A673 (cell line): Measurements from ENCODE around the gene GRIN3B. TPM values are rescaled to one million over a fixed set of nuclear protein-coding genes. Genes with fewer than 3 reads are reported as not detected.

Source experiments
- BruUV-seq: library from RNA; stranded (reverse); fragments of 400-500 nt; replicated peaks from 2 replicates; lab custom pipeline; 2021; lab: Mats Ljungman, UMichigan
- CTCF ChIA-PET: fragments of 300-600 bp; sonication (Branson Sonifier 250); formaldehyde crosslinking; loops from one replicate; lab custom pipeline; 2022; ENCODE audit warnings: antibody characterized with exemption; lab: Charles Lee
- POLR2A ChIA-PET: fragments of 300-600 bp; sonication (Branson Sonifier 250); formaldehyde crosslinking; loops from one replicate; lab custom pipeline; 2022; ENCODE audit warnings: antibody characterized with exemption; ENCODE audit not compliant: low non-redundant PET; lab: Charles Lee
- DNase-seq: peaks from one replicate; pipeline ENCODE4 v3.0.0-alpha.2; 2015; ENCODE audit warnings: low spot score
- H3K27ac ChIP-seq: fragments of 200-600 bp; sonication (generic); 2 replicates; pipeline ENCODE4 v1.5.1; 2016; ENCODE audit warnings: mixed run types, low read depth, mild to moderate bottlenecking, mixed read lengths, antibody characterized with exemption, low read length; ENCODE audit not compliant: poor library complexity, severe bottlenecking
- H3K27me3 ChIP-seq: fragments of 200-600 bp; sonication (generic); replicated peaks from 2 replicates; pipeline ENCODE4 v1.6.1; 2017; ENCODE audit warnings: mixed run types, low read depth, mild to moderate bottlenecking, mixed read lengths, antibody characterized with exemption, low read length; ENCODE audit not compliant: insufficient read depth, poor library complexity
- H3K36me3 ChIP-seq: fragments of 200-600 bp; sonication (generic); 2 replicates; pipeline ENCODE4 v1.6.1; 2016; ENCODE audit warnings: mixed run types, mild to moderate bottlenecking, mixed read lengths, antibody characterized with exemption, low read length; ENCODE audit not compliant: insufficient read depth, poor library complexity, severe bottlenecking
- H3K4me1 ChIP-seq: fragments of 200-600 bp; sonication (generic); 2 replicates; pipeline ENCODE4 v1.6.1; 2017; ENCODE audit warnings: mixed run types, mild to moderate bottlenecking, mixed read lengths, antibody characterized with exemption, low read length; ENCODE audit not compliant: insufficient read depth, poor library complexity, severe bottlenecking
- H3K4me3 ChIP-seq: fragments of 200-600 bp; sonication (generic); 2 replicates; pipeline ENCODE4 v1.5.1; 2016; ENCODE audit warnings: low read depth, mixed run types, mild to moderate bottlenecking, mixed read lengths, low read length; ENCODE audit not compliant: poor library complexity, severe bottlenecking
- H3K9me3 ChIP-seq: fragments of 200-600 bp; sonication (generic); 2 replicates; pipeline ENCODE4 v1.6.1; 2016; ENCODE audit warnings: mixed run types, low read depth, mild to moderate bottlenecking, mixed read lengths, antibody characterized with exemption, low read length; ENCODE audit not compliant: poor library complexity, severe bottlenecking
- EZH2 ChIP-seq: fragments of 200-600 bp; sonication (generic); IDR thresholded peaks from 2 replicates; pipeline ENCODE4 v1.6.1; 2017; ENCODE audit warnings: borderline replicate concordance, low read depth, mild to moderate bottlenecking, mixed read lengths, antibody characterized with exemption, low read length; ENCODE audit not compliant: poor library complexity, severe bottlenecking
- intact Hi-C: fragments of 100-400 bp; cut with micrococcal nuclease; formaldehyde crosslinking; loops from one replicate; pipeline ENCODE4 v1.10.0; 2022; ENCODE audit not compliant: unreplicated experiment
- total RNA-seq: library from RNA; stranded (reverse); gene quantifications from 2 replicates; pipeline ENCODE4 v1.2.3, GENCODE V29; 2021
- TF ChIP-seq, protein P1 (sequence below): fragments of 300-800, 200-600 bp; sonication (generic); conservative IDR thresholded peaks from 2 replicates; pipeline ENCODE4 v1.5.1; 2017; ENCODE audit warnings: low read depth, mild to moderate bottlenecking, antibody characterized with exemption, low read length, moderate library complexity, mixed read lengths

GRIN3B gene
- total RNA-seq, 1 experiment from 2014 or later = not detected

DNA sequence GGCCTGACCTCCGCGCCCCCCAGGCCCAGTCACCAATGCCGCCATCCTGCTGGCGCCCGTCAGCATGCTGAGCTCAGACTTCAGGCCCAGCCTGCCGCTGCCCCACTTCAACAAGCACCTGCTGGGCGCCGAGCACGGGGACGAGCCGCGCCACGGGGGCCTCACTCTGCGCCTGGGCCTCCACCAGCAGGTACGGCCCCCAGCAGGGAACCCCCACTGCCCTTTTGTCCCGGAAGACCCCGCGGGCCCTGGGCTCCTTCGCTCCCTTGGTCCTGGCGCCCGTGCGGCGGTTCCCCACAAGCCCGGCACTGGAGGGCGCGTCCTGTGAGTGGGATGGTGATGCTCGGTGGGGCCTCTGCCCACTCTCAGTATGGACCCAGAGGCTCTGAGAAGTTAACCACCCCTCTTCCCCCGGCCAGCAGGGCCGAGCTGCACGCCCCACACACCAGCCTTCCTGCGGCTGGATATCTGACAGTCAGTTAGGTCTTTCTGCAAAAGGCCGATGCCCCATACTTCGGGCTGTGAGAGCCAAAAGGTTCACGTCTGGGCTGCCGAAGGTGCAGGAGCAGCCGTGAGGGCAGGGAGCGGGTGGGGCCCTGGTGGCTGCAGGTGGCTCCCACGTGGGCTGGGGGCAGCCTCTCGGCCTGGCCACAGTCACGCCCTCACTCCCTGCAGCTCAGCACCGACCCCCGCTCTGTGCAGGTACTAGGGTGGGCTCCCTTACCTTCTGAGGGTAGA is 8.1 kb upstream of the GRIN3B start:
- Histone ChIP-seq H3K4me3 (no peak overlapping the region), H3K9me3 (no peaks in the 10 kb centered on the region), H3K36me3 (peaks cover 25% of the 10 kb centered on the region), H3K27ac (no peak overlapping the region), H3K4me1 (peaks cover 12% of the 10 kb centered on the region), H3K27me3 (peaks cover 11% of the 10 kb centered on the region)
- TF ChIP-seq, protein P1, sequence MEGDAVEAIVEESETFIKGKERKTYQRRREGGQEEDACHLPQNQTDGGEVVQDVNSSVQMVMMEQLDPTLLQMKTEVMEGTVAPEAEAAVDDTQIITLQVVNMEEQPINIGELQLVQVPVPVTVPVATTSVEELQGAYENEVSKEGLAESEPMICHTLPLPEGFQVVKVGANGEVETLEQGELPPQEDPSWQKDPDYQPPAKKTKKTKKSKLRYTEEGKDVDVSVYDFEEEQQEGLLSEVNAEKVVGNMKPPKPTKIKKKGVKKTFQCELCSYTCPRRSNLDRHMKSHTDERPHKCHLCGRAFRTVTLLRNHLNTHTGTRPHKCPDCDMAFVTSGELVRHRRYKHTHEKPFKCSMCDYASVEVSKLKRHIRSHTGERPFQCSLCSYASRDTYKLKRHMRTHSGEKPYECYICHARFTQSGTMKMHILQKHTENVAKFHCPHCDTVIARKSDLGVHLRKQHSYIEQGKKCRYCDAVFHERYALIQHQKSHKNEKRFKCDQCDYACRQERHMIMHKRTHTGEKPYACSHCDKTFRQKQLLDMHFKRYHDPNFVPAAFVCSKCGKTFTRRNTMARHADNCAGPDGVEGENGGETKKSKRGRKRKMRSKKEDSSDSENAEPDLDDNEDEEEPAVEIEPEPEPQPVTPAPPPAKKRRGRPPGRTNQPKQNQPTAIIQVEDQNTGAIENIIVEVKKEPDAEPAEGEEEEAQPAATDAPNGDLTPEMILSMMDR = no peak
- TF ChIP-seq EZH2 = no peak
- DNase-seq = no peak
- ChIA-PET CTCF (no interaction called here), POLR2A (no interaction called here)
- intact Hi-C loops = no loop called here
- BruUV-seq = no TSS peak

DNA sequence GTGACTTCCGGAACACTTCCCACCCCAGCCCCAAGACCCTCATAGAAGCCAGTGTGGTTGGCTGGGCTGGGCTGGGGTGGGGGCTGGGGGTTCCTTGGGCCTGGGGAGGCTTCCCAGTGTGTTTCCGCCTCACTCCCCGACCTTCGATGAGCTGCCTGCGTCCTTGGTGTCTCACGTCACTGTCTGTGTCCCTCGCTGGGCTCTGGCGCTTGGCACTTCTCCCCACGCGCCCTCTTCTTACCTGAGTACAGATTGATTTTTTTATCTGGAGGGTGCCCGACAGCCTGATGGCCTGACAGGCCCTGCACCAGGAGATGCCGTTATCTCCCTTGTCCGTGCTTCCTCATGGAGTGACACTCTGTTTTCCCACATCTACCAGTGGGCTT is 7.6 kb upstream of the GRIN3B start:
- Histone ChIP-seq H3K4me3 (no peak overlapping the region), H3K36me3 (peaks cover 25% of the 10 kb centered on the region), H3K9me3 (no peaks in the 10 kb centered on the region), H3K27ac (no peak overlapping the region), H3K27me3 (peaks cover 16% of the 10 kb centered on the region), H3K4me1 (peaks cover 12% of the 10 kb centered on the region)
- intact Hi-C loops = no loop called here
- no TSS peak for BruUV-seq
- CTCF ChIA-PET = no interaction called here
- POLR2A ChIA-PET = interaction anchor here (0.6 kb wide), 1 partner anchor 99 kb away, joined by 3 read pairs; no protein-coding TSS in a partner anchor
- TF ChIP-seq, protein P1 = no peak
- no peak for TF ChIP-seq EZH2
- no peak for DNase-seq

DNA sequence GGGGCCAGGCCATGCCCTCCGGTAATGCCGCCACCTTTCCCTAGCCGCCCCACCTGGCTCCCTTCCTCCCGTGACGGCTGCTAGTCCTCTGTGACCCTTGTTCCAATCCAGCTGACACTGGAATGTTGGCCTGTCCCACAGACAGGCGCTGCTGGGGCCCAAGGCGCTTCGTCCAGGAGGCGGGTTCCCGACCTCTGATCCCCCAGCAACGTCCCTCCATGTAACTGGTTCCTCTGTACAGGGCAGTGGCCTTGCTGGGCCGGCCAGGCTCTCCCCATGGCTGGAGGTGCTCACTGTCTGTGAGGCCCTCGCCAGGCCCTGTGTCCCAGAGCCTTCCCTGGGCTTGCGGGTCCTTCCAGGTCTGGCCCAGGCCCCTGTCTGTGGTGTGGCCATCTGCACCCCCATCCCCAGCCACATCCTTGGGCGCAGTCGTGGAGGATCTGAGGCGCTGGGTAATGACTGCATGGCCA is 6.8 kb upstream of the GRIN3B start:
- TF ChIP-seq, protein P1 = no peak
- no peak for TF ChIP-seq EZH2
- BruUV-seq = no TSS peak
- Histone ChIP-seq H3K4me1 (peaks cover 15% of the 10 kb centered on the region), H3K9me3 (no peaks in the 10 kb centered on the region), H3K4me3 (no peak overlapping the region), H3K27me3 (peaks cover 24% of the 10 kb centered on the region), H3K27ac (no peak overlapping the region), H3K36me3 (peaks cover 25% of the 10 kb centered on the region)
- ChIA-PET CTCF (no interaction called here), POLR2A (interaction anchor here (0.6 kb wide), 1 partner anchor 99 kb away, joined by 3 read pairs; no protein-coding TSS in a partner anchor)
- no peak for DNase-seq
- intact Hi-C loops = no loop called here
